ENCODE measurements around the gene COG2.

- no peak for TF ChIP-seq POLR2A (IDR thresholded peaks at IDR 0.05)
- TF ChIP-seq CTCF (IDR thresholded peaks at IDR 0.05): no peak
Observed at GRCh38 chr1:230592848-230593414, 49.4 kb upstream of the COG2 start.
